Cardiac muscle cell (in vitro differentiated cells and primary cell): ENCODE measurements around the gene ANKRD33B. TPM values are rescaled to one million over a fixed set of nuclear protein-coding genes. Genes with fewer than 3 reads are reported as not detected.

Source experiments
- DNase-seq, 2 donors: peaks; one replicate each; pipeline versions ENCODE4 v3.0.0 to v3.0.0-alpha.2; 2010 to 2017; ENCODE audit warnings: low read depth in 1 of 2, low spot score in 1 of 2
- H3K27ac ChIP-seq: fragments of 200-600 bp; sonication (generic); 2 replicates; pipeline ENCODE4 v1.5.1; 2016
- H3K27me3 ChIP-seq: fragments of 200-600 bp; sonication (generic); 2 replicates; pipeline ENCODE4 v1.6.0; 2016; ENCODE audit warnings: control low read depth
- H3K36me3 ChIP-seq: fragments of 200-600 bp; sonication (generic); 2 replicates; pipeline ENCODE4 v1.5.1; 2016; ENCODE audit warnings: control low read depth
- H3K4me1 ChIP-seq: fragments of 200-600 bp; sonication (generic); 2 replicates; pipeline ENCODE4 v1.8.1; 2017; ENCODE audit warnings: low read depth, mild to moderate bottlenecking, mixed run types
- H3K4me3 ChIP-seq: fragments of 200-600 bp; sonication (generic); 2 replicates; pipeline ENCODE4 v1.5.1; 2016; ENCODE audit warnings: mild to moderate bottlenecking
- H3K9me3 ChIP-seq: fragments of 200-600 bp; sonication (generic); 2 replicates; pipeline ENCODE4 v1.5.1; 2017; ENCODE audit warnings: low read depth, mild to moderate bottlenecking, control low read depth
- CTCF ChIP-seq: IDR thresholded peaks from 2 replicates; pipeline ENCODE4 v1.5.1; 2012; ENCODE audit warnings: low read depth, mild to moderate bottlenecking, low read length
- polyA plus RNA-seq: library from polyadenylated mRNA; unstranded; fragments of >200 nt; fragmentation: Nextera tagmentation; extraction: Ambion mirVana; gene quantifications from 2 replicates; pipeline ENCODE4 v1.2.1, GENCODE V29; 2016
- total RNA-seq: library from RNA; depleted of rRNA; stranded (reverse); fragments of >200 nt; gene quantifications from 2 replicates; pipeline ENCODE4 v1.2.3, GENCODE V29; 2016

The ANKRD33B gene
- total and polyA plus RNA-seq, 2 experiments from 2014 or later = 5.7 to 14.8 TPM

GRCh38 chr5:10580531-10581423 is 16.9 kb downstream of the ANKRD33B start:
- Histone ChIP-seq H3K36me3 (no peaks in the 10 kb centered on the region), H3K27me3 (no peaks in the 10 kb centered on the region), H3K4me1 (peaks cover 19% of the 10 kb centered on the region), H3K9me3 (no peaks in the 10 kb centered on the region), H3K27ac (no peak overlapping the region), H3K4me3 (no peak overlapping the region)
- no peak for DNase-seq
- TF ChIP-seq CTCF = no peak

GRCh38 chr5:10581424-10581748 is 17.5 kb downstream of the ANKRD33B start:
- no peak overlapping the region for H3K4me3 ChIP-seq
- no peaks in the 10 kb centered on the region for H3K9me3 ChIP-seq
- TF ChIP-seq CTCF = no peak
- no peaks in the 10 kb centered on the region for H3K36me3 ChIP-seq
- no peak for DNase-seq
- H3K4me1 ChIP-seq = peaks cover 19% of the 10 kb centered on the region
- no peaks in the 10 kb centered on the region for H3K27me3 ChIP-seq
- no peak overlapping the region for H3K27ac ChIP-seq

GRCh38 chr5:10581867-10582511 is 18.1 kb downstream of the ANKRD33B start:
- no peak overlapping the region for H3K27ac ChIP-seq
- H3K4me3 ChIP-seq = no peak overlapping the region
- TF ChIP-seq CTCF = no peak
- no peaks in the 10 kb centered on the region for H3K36me3 ChIP-seq
- peaks cover 19% of the 10 kb centered on the region for H3K4me1 ChIP-seq
- no peaks in the 10 kb centered on the region for H3K27me3 ChIP-seq
- no peaks in the 10 kb centered on the region for H3K9me3 ChIP-seq
- peak in 1 of 2 donors; percentile 16 for DNase-seq

DNA sequence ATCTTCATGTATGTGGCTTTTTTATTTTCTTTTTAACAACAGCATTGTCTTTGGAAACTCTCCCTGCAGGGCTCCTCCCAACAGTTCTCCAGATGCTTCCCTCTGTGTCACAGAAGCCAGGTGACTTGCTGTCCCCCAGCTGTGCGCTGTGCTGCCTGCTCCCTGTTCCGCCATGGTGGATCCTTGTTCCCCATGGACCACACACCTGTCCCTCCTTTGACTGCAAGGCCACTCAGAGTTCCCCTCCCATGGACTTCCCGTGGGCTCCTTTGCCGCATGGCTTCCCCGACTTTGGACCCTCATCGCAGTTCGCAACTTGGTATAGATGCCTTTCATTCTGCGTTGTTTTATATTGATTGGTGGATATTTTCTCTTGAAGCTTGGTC is 18.6 kb downstream of the ANKRD33B start:
- Histone ChIP-seq H3K27ac (no peak overlapping the region), H3K9me3 (no peaks in the 10 kb centered on the region), H3K27me3 (no peaks in the 10 kb centered on the region), H3K4me3 (no peak overlapping the region), H3K4me1 (peaks cover 17% of the 10 kb centered on the region), H3K36me3 (no peaks in the 10 kb centered on the region)
- DNase-seq = no peak
- TF ChIP-seq CTCF = no peak

GRCh38 chr5:10583663-10584572 is 20.0 kb downstream of the ANKRD33B start:
- no peak for TF ChIP-seq CTCF
- no peak for DNase-seq
- Histone ChIP-seq H3K9me3 (no peaks in the 10 kb centered on the region), H3K27me3 (no peaks in the 10 kb centered on the region), H3K4me3 (no peak overlapping the region), H3K36me3 (no peaks in the 10 kb centered on the region), H3K27ac (no peak overlapping the region), H3K4me1 (peaks cover 6% of the 10 kb centered on the region)
